HEK293 (cell line): ENCODE data around the gene KRTAP10-4.

Experiments
- GLIS2 ChIP-seq: fragments of 450-650 bp; formaldehyde crosslinking; IDR thresholded peaks from 2 replicates; pipeline ENCODE4 v1.5.1; 2016; ENCODE audit warnings: missing biosample characterization, missing genetic modification characterization
- ZBTB26 ChIP-seq: fragments of 450-650 bp; formaldehyde crosslinking; optimal IDR thresholded peaks from 2 replicates; pipeline ENCODE3; 2016; ENCODE audit warnings: missing biosample characterization, mild to moderate bottlenecking, missing genetic modification characterization

GRCh38 chr21:44529503-44530125, 43.9 kb upstream of the KRTAP10-4 start:
- TF ChIP-seq GLIS2 (tag by site-specific recombination) (no peak), ZBTB26 (tag by site-specific recombination) (no peak)
